SK-N-SH (cell line): Measurements from ENCODE around the gene LCA5L. TPM values are rescaled to one million over a fixed set of nuclear protein-coding genes. Genes with fewer than 3 reads are reported as not detected.

Source experiments
- CTCF ChIA-PET: fragments of 300-600, 350-600 bp; formaldehyde crosslinking; extraction: SDS; loops from one replicate; lab custom pipeline; 2021; lab: Yijun Ruan, JAX
- POLR2A ChIA-PET: fragments of 350-600 bp; sonication (Branson Sonifier 250); formaldehyde crosslinking; extraction: SDS; loops from one replicate; lab custom pipeline; 2020; ENCODE audit warnings: antibody characterized with exemption, inconsistent platforms; lab: Yijun Ruan, JAX
- DNase-seq: peaks from one replicate; pipeline ENCODE4 v3.0.0; 2012
- H2AFZ ChIP-seq: fragments of 200-600 bp; sonication (generic); 2 replicates; pipeline ENCODE4 v1.8.1; 2016; ENCODE audit warnings: antibody characterized with exemption, mild to moderate bottlenecking, low read depth
- H3F3A ChIP-seq: fragments of 200-600 bp; sonication (generic); replicated peaks from 2 replicates; pipeline ENCODE3; 2016; ENCODE audit warnings: antibody characterized with exemption, mild to moderate bottlenecking; ENCODE audit not compliant: insufficient read depth
- H3K27ac ChIP-seq, 2 experiments: fragments of 200-500 bp in 1 of 2; fragments of 200-600 bp in 1 of 2; sonication (Bioruptor generic) in 1 of 2; sonication (generic), shearing (Covaris generic) in 1 of 2; 2 replicates each; pipeline versions ENCODE4 v1.5.1 to v1.6.1; 2014 to 2016; ENCODE audit warnings: low read depth in 2 of 2, inconsistent platforms in 1 of 2, low read length in 1 of 2, mild to moderate bottlenecking in 1 of 2, mixed read lengths in 1 of 2
- H3K27me3 ChIP-seq: fragments of 200-600 bp; sonication (generic), shearing (Covaris generic); 2 replicates; pipeline ENCODE4 v1.6.1; 2016; ENCODE audit warnings: mixed run types; ENCODE audit not compliant: insufficient read depth
- H3K36me3 ChIP-seq, 2 experiments: fragments of 200-500 bp in 1 of 2; fragments of 200-600 bp in 1 of 2; sonication (Bioruptor generic) in 1 of 2; sonication (generic) in 1 of 2; replicated peaks in 1 of 2; 2 replicates each; pipeline versions ENCODE3 to v1.5.1; 2014 to 2016; ENCODE audit warnings: low read length in 1 of 2, mild to moderate bottlenecking in 1 of 2; ENCODE audit not compliant: insufficient read depth in 2 of 2, control insufficient read depth in 1 of 2
- H3K4me1 ChIP-seq, 2 experiments: fragments of 200-500 bp in 1 of 2; fragments of 200-600 bp in 1 of 2; sonication (Bioruptor generic) in 1 of 2; sonication (generic), shearing (Covaris generic) in 1 of 2; 2 replicates each; pipeline versions ENCODE4 v1.5.1 to v1.6.1; 2014 to 2016; ENCODE audit warnings: low read depth in 1 of 2, low read length in 1 of 2, mixed run types in 1 of 2; ENCODE audit not compliant: insufficient read depth in 2 of 2, control insufficient read depth in 1 of 2
- H3K4me2 ChIP-seq: fragments of 200-600 bp; sonication (generic), shearing (Covaris generic); 2 replicates; pipeline ENCODE4 v1.6.1; 2017; ENCODE audit warnings: mixed run types
- H3K4me3 ChIP-seq, 2 experiments: fragments of 200-500 bp in 1 of 2; fragments of 200-600 bp in 1 of 2; sonication (Bioruptor generic) in 1 of 2; sonication (generic), shearing (Covaris generic) in 1 of 2; 2 replicates each; pipeline versions ENCODE4 v1.5.1 to v1.8.1; 2014 to 2016; ENCODE audit warnings: low read depth in 2 of 2, inconsistent platforms in 1 of 2, low read length in 1 of 2, mild to moderate bottlenecking in 1 of 2, mixed read lengths in 1 of 2, moderate library complexity in 1 of 2
- H3K79me2 ChIP-seq: fragments of 200-600 bp; sonication (generic); 2 replicates; pipeline ENCODE4 v1.8.1; 2017; ENCODE audit warnings: mild to moderate bottlenecking; ENCODE audit not compliant: insufficient read depth
- H3K9ac ChIP-seq: fragments of 200-600 bp; sonication (generic); 2 replicates; pipeline ENCODE4 v1.6.1; 2017; ENCODE audit warnings: mixed run types
- H3K9me2 ChIP-seq: fragments of 200-600 bp; sonication (generic); 2 replicates; pipeline ENCODE4 v1.6.1; 2017; ENCODE audit warnings: mixed run types
- H3K9me3 ChIP-seq: fragments of 200-600 bp; sonication (generic); 2 replicates; pipeline ENCODE4 v1.6.1; 2017; ENCODE audit warnings: mixed run types, mild to moderate bottlenecking, moderate library complexity
- H4K20me1 ChIP-seq: fragments of 200-600 bp; sonication (generic); 2 replicates; pipeline ENCODE4 v1.6.1; 2017; ENCODE audit warnings: mild to moderate bottlenecking, mixed run types; ENCODE audit not compliant: insufficient read depth
- CHD2 ChIP-seq: fragments of 150-350 bp; IDR thresholded peaks from 2 replicates; pipeline ENCODE4 v1.6.1; 2018; ENCODE audit warnings: low read length; ENCODE audit not compliant: partially characterized antibody
- CTCF ChIP-seq: fragments of 200-600 bp; sonication (generic); IDR thresholded peaks from 2 replicates; pipeline ENCODE4 v1.6.1; 2017; ENCODE audit warnings: antibody characterized with exemption, mild to moderate bottlenecking, moderate library complexity
- EZH2phosphoT487 ChIP-seq: fragments of 200-600 bp; sonication (generic); IDR thresholded peaks from 2 replicates; pipeline ENCODE4 v1.6.1; 2017; ENCODE audit warnings: low read depth, mixed run types, mild to moderate bottlenecking, antibody characterized with exemption, moderate library complexity, borderline replicate concordance
- FOXJ3 ChIP-seq: sonication (generic); formaldehyde crosslinking; IDR thresholded peaks from 2 replicates; pipeline ENCODE4 v1.5.1; 2020; ENCODE audit warnings: mild to moderate bottlenecking, missing genetic modification reagents
- IRF3 ChIP-seq: fragments of 150-350 bp; IDR thresholded peaks from 2 replicates; pipeline ENCODE4 v1.6.1; 2016; ENCODE audit warnings: mild to moderate bottlenecking, low read depth, low read length
- JUND ChIP-seq: IDR thresholded peaks from 2 replicates; pipeline ENCODE4 v1.4.0; 2012
- MEF2A ChIP-seq: IDR thresholded peaks from 2 replicates; pipeline ENCODE4 v1.4.0; 2012; ENCODE audit warnings: low read depth, borderline replicate concordance
- NFIC ChIP-seq: IDR thresholded peaks from 2 replicates; pipeline ENCODE4 v1.4.0; 2012; ENCODE audit warnings: borderline replicate concordance
- NRF1 ChIP-seq: IDR thresholded peaks from 2 replicates; pipeline ENCODE4 v1.6.1; 2012; ENCODE audit warnings: low read depth, mild to moderate bottlenecking, low read length
- RCOR1 ChIP-seq: fragments of 150-350 bp; IDR thresholded peaks from 2 replicates; pipeline ENCODE4 v1.6.1; 2017; ENCODE audit warnings: antibody characterized with exemption, low read length
- REST ChIP-seq: IDR thresholded peaks from 2 replicates; pipeline ENCODE4 v1.6.1; 2012; ENCODE audit warnings: mild to moderate bottlenecking, low read depth, low read length, moderate library complexity
- RFX5 ChIP-seq: IDR thresholded peaks from 2 replicates; pipeline ENCODE4 v1.6.1; 2012; ENCODE audit warnings: mild to moderate bottlenecking, improper control_type of control experiment, low read length
- RXRA ChIP-seq: IDR thresholded peaks from 2 replicates; pipeline ENCODE4 v1.4.0; 2012; ENCODE audit warnings: low read depth, mild to moderate bottlenecking, borderline replicate concordance
- SIN3A ChIP-seq: IDR thresholded peaks from 2 replicates; pipeline ENCODE4 v1.6.1; 2012; ENCODE audit warnings: low read depth, mild to moderate bottlenecking, low read length, moderate library complexity, borderline replicate concordance
- SMC3 ChIP-seq: IDR thresholded peaks from 2 replicates; pipeline ENCODE4 v1.6.1; 2012; ENCODE audit warnings: low read depth, low read length, improper control_type of control experiment
- TAF1 ChIP-seq: IDR thresholded peaks from 2 replicates; pipeline ENCODE4 v1.6.1; 2012; ENCODE audit warnings: low read depth, mild to moderate bottlenecking, low read length, moderate library complexity, borderline replicate concordance
- TEAD4 ChIP-seq: IDR thresholded peaks from 2 replicates; pipeline ENCODE4 v1.4.0; 2012; ENCODE audit warnings: mild to moderate bottlenecking, borderline replicate concordance; ENCODE audit not compliant: insufficient read depth
- USF1 ChIP-seq: IDR thresholded peaks from 2 replicates; pipeline ENCODE4 v1.4.0; 2012; ENCODE audit warnings: low read depth, borderline replicate concordance
- USF2 ChIP-seq: fragments of 150-350 bp; IDR thresholded peaks from 2 replicates; pipeline ENCODE4 v1.6.1; 2017; ENCODE audit warnings: antibody characterized with exemption, low read length, low read depth, borderline replicate concordance
- WGBS: methylation state at CpG from one replicate; pipeline ENCODE4 v1.1.6; 2017; ENCODE audit warnings: low lambda C conversion rate; 5-methylcytosine and 5-hydroxymethylcytosine counted together
- polyA plus RNA-seq, 3 experiments: library from polyadenylated mRNA; depleted of rRNA; stranded (reverse); fragments of >200 nt; gene quantifications; 2 replicates each; pipeline ENCODE4 v1.2.3, GENCODE V29; 2012

The LCA5L gene
- polyA plus RNA-seq, 1 of the 3 experiments (the other 2 are of a cell fraction), result 0.74 TPM

- no peak for TF ChIP-seq RXRA
Observed at GRCh38 chr21:39392981-39393380, 52.6 kb downstream of the LCA5L start (continued).

GRCh38 chr21:39390212-39390765, 55.3 kb downstream of the LCA5L start:
- Histone ChIP-seq H3K36me3 (peaks cover 28 to 43% of the 10 kb centered on the region in 2 experiments), H3K27me3 (no peaks in the 10 kb centered on the region), H3K4me1 (peaks cover 4 to 15% of the 10 kb centered on the region in 2 experiments; a peak in 3 of 4 replicates), H3K9me3 (no peaks in the 10 kb centered on the region), H3K27ac (no peak overlapping the region), H3K9ac (no peak overlapping the region), H2AFZ (no peak overlapping the region), H3K9me2 (no peaks in the 10 kb centered on the region), H3K79me2 (peaks cover 48% of the 10 kb centered on the region), H3K4me2 (no peak overlapping the region), H4K20me1 (peaks cover 4% of the 10 kb centered on the region; the same call in 1 of the 2 replicates), H3F3A (peaks cover 14% of the 10 kb centered on the region), H3K4me3 (no peak overlapping the region)
- CTCF ChIA-PET, result interaction anchor here (0.6 to 2.2 kb wide), 3 partner anchors 10 to 52 kb away, joined by 3 to 6 read pairs (median 3); no protein-coding TSS in a partner anchor
- POLR2A ChIA-PET, result no interaction called here
- no peak for DNase-seq
- whole genome bisulfite sequencing, result 84% methylated on average over 12 of the region's 16 CpGs
- TF ChIP-seq NRF1, result no peak
- no peak for TF ChIP-seq SMC3
- no peak for TF ChIP-seq SIN3A
- no peak for TF ChIP-seq RFX5
- no peak for TF ChIP-seq RXRA
- no peak for TF ChIP-seq CHD2
- no peak for TF ChIP-seq USF2
- TF ChIP-seq EZH2phosphoT487, result no peak
- no peak for TF ChIP-seq TEAD4
- TF ChIP-seq IRF3, result no peak
- TF ChIP-seq FOXJ3 (CRISPR knock-in tag), result no peak
- TF ChIP-seq USF1, result no peak
- no peak for TF ChIP-seq MEF2A
- TF ChIP-seq JUND, result no peak
- TF ChIP-seq TAF1, result no peak
- no peak for TF ChIP-seq RCOR1
- no peak; the same call in 1 of the 2 replicates for TF ChIP-seq CTCF
- no peak for TF ChIP-seq REST
- no peak for TF ChIP-seq NFIC
- TF ChIP-seq, all 33 proteins: peak for 0
